OCI-LY1 (cell line): ENCODE measurements around the gene RNMT.

Source experiments
- H2AFZ ChIP-seq: fragments of 200-600 bp; sonication (generic), shearing (Covaris generic); 2 replicates; pipeline ENCODE4 v1.6.0; 2014; ENCODE audit warnings: antibody characterized with exemption, mild to moderate bottlenecking, low read length
- H3F3A ChIP-seq: fragments of 200-600 bp; sonication (generic), shearing (Covaris generic); 2 replicates; pipeline ENCODE4 v1.6.0; 2014; ENCODE audit warnings: mild to moderate bottlenecking, antibody characterized with exemption, low read length, moderate library complexity; ENCODE audit not compliant: insufficient read depth
- H3K27ac ChIP-seq: fragments of 200-600 bp; sonication (generic); 2 replicates; pipeline ENCODE4 v1.5.1; 2014; ENCODE audit warnings: low read length, mixed run types, mild to moderate bottlenecking, low read depth; ENCODE audit not compliant: poor library complexity, severe bottlenecking
- H3K27me3 ChIP-seq: fragments of 200-600 bp; sonication (generic); 2 replicates; pipeline ENCODE4 v1.6.0; 2014; ENCODE audit warnings: antibody characterized with exemption, mild to moderate bottlenecking, low read length, moderate library complexity; ENCODE audit not compliant: insufficient read depth
- H3K36me3 ChIP-seq: fragments of 200-600 bp; sonication (generic); 2 replicates; pipeline ENCODE4 v1.6.1; 2014; ENCODE audit warnings: mild to moderate bottlenecking, antibody characterized with exemption, low read length, moderate library complexity, mixed read lengths; ENCODE audit not compliant: insufficient read depth
- H3K4me1 ChIP-seq: fragments of 200-600 bp; sonication (generic); 2 replicates; pipeline ENCODE4 v1.5.1; 2014; ENCODE audit warnings: mild to moderate bottlenecking, low read length, moderate library complexity; ENCODE audit not compliant: insufficient read depth, severe bottlenecking
- H3K4me2 ChIP-seq: fragments of 200-600 bp; sonication (generic), shearing (Covaris generic); 2 replicates; pipeline ENCODE4 v1.6.1; 2014; ENCODE audit warnings: low read length
- H3K4me3 ChIP-seq: fragments of 200-600 bp; sonication (generic); 2 replicates; pipeline ENCODE4 v1.5.1; 2014; ENCODE audit warnings: low read length, low read depth, mild to moderate bottlenecking, mixed read lengths; ENCODE audit not compliant: poor library complexity, severe bottlenecking
- H3K79me2 ChIP-seq: fragments of 200-600 bp; shearing (Covaris generic); 2 replicates; pipeline ENCODE4 v1.6.1; 2016; ENCODE audit warnings: mixed run types, low read length, mixed read lengths; ENCODE audit not compliant: insufficient read depth
- H3K9ac ChIP-seq: fragments of 200-600 bp; sonication (generic), shearing (Covaris generic); 2 replicates; pipeline ENCODE4 v1.6.1; 2014; ENCODE audit warnings: mild to moderate bottlenecking, low read length, mixed read lengths
- H3K9me2 ChIP-seq: fragments of 200-600 bp; sonication (generic), shearing (Covaris generic); 2 replicates; pipeline ENCODE4 v1.6.1; 2014; ENCODE audit warnings: low read depth, mild to moderate bottlenecking, low read length, mixed read lengths
- H3K9me3 ChIP-seq: fragments of 200-600 bp; shearing (Covaris generic); 2 replicates; pipeline ENCODE4 v1.6.1; 2014; ENCODE audit warnings: low read length, mixed read lengths
- H4K20me1 ChIP-seq: fragments of 200-600 bp; sonication (generic), shearing (Covaris generic); 2 replicates; pipeline ENCODE4 v1.6.0; 2016; ENCODE audit warnings: mild to moderate bottlenecking, low read length; ENCODE audit not compliant: insufficient read depth
- CTCF ChIP-seq: fragments of 200-600 bp; sonication (generic), shearing (Covaris generic); IDR thresholded peaks from 2 replicates; pipeline ENCODE4 v1.5.1; 2017; ENCODE audit warnings: mild to moderate bottlenecking, antibody characterized with exemption, low read length, moderate library complexity, mixed read lengths
- EZH2 ChIP-seq: fragments of 200-600 bp; sonication (generic), shearing (Covaris generic); IDR thresholded peaks from 2 replicates; pipeline ENCODE4 v1.8.0; 2017; ENCODE audit warnings: borderline replicate concordance, mixed run types, mild to moderate bottlenecking, antibody characterized with exemption, low read length, moderate library complexity, mixed read lengths

Gene RNMT

GRCh38 chr18:13758622-13759021 is 32.1 kb downstream of the RNMT start:
- no peak overlapping the region for H2AFZ ChIP-seq
- no peak overlapping the region for H3K9ac ChIP-seq
- H3K4me2 ChIP-seq, result no peak overlapping the region
- H3K36me3 ChIP-seq, result peaks cover 81% of the 10 kb centered on the region
- no peaks in the 10 kb centered on the region for H3F3A ChIP-seq
- no peaks in the 10 kb centered on the region for H3K27me3 ChIP-seq
- no peaks in the 10 kb centered on the region for H3K9me3 ChIP-seq
- no peaks in the 10 kb centered on the region for H3K4me1 ChIP-seq
- H4K20me1 ChIP-seq, result no peaks in the 10 kb centered on the region
- H3K79me2 ChIP-seq, result no peaks in the 10 kb centered on the region
- no peak overlapping the region for H3K27ac ChIP-seq
- H3K9me2 ChIP-seq, result no peaks in the 10 kb centered on the region
- no peak overlapping the region for H3K4me3 ChIP-seq
- TF ChIP-seq CTCF, result no peak
- no peak for TF ChIP-seq EZH2

DNA sequence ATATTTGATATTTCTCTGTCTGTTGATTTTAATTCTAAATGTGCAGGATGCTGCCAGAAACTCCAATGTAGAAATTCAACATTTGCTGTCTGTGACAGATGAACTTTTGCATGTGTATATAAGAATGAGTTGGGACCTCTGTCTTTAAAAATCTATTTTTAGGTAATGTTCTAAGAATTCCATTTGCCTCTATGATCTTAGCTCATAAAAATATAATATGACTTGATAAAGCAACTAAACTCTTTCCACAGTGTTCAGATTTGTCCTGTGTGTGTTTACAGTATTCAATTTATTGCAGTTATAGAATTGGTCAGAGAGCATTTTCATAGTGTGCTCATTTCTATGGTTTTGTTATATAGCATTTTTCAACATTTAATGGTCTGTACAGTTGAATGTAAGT is 33.6 kb downstream of the RNMT start:
- H3K27me3 ChIP-seq, result no peaks in the 10 kb centered on the region
- no peak overlapping the region for H2AFZ ChIP-seq
- H4K20me1 ChIP-seq, result no peaks in the 10 kb centered on the region
- no peaks in the 10 kb centered on the region for H3K4me1 ChIP-seq
- peaks cover 67% of the 10 kb centered on the region for H3K36me3 ChIP-seq
- no peak overlapping the region for H3K4me3 ChIP-seq
- no peaks in the 10 kb centered on the region for H3K79me2 ChIP-seq
- no peaks in the 10 kb centered on the region for H3K9me2 ChIP-seq
- H3F3A ChIP-seq, result no peaks in the 10 kb centered on the region
- H3K4me2 ChIP-seq, result no peak overlapping the region
- TF ChIP-seq CTCF, result no peak
- TF ChIP-seq EZH2, result no peak
- no peak overlapping the region for H3K27ac ChIP-seq
- no peaks in the 10 kb centered on the region for H3K9me3 ChIP-seq
- H3K9ac ChIP-seq, result no peak overlapping the region

GRCh38 chr18:13762690-13763439 is 36.4 kb downstream of the RNMT start:
- TF ChIP-seq CTCF (no peak), EZH2 (no peak)
- Histone ChIP-seq H3K79me2 (no peaks in the 10 kb centered on the region), H3K27ac (no peak overlapping the region), H3K9ac (no peak overlapping the region), H3K4me3 (no peak overlapping the region), H4K20me1 (no peaks in the 10 kb centered on the region), H2AFZ (no peak overlapping the region), H3K36me3 (peaks cover 38% of the 10 kb centered on the region), H3K9me2 (no peaks in the 10 kb centered on the region), H3K4me1 (no peaks in the 10 kb centered on the region), H3K27me3 (no peaks in the 10 kb centered on the region), H3K4me2 (no peak overlapping the region), H3F3A (no peaks in the 10 kb centered on the region), H3K9me3 (peaks cover 5% of the 10 kb centered on the region; the same call in 1 of the 2 replicates)
